Testis (tissue), 2 donors: ENCODE measurements around the gene NECAP2.

Source experiments
- CTCF ChIP-seq, 3 experiments: fragments of 450-650 bp in 2 of 3; fragments of 200-600 bp in 1 of 3; sonication (generic) in 1 of 3; IDR thresholded peaks; one replicate each; pipeline ENCODE4 v1.5.1; 2016 to 2019; ENCODE audit warnings: antibody characterized with exemption in 3 of 3, mild to moderate bottlenecking in 2 of 3, moderate library complexity in 1 of 3
- POLR2A ChIP-seq: fragments of 450-650 bp; IDR thresholded peaks from one replicate; pipeline ENCODE4 v1.6.1; 2017; ENCODE audit warnings: antibody characterized with exemption, mild to moderate bottlenecking, moderate library complexity

- TF ChIP-seq POLR2A (no peak), CTCF (IDR thresholded peaks at IDR 0.05) (no peak)
These were observed 20.0 kb upstream of the NECAP2 start for GRCh38 chr1:16420424-16421118.
